Breast epithelium (tissue), 3 donors: Measurements from ENCODE around the gene NBAS.

Experiments
- CTCF ChIP-seq, 3 donors: fragments of 450-650 bp; IDR thresholded peaks; one replicate each; pipeline ENCODE4 v1.5.1; 2016 to 2017; ENCODE audit warnings: antibody characterized with exemption in 3 of 3, mild to moderate bottlenecking in 3 of 3, moderate library complexity in 3 of 3
- POLR2A ChIP-seq: fragments of 450-650 bp; IDR thresholded peaks from one replicate; pipeline ENCODE4 v1.6.1; 2016; ENCODE audit warnings: antibody characterized with exemption, mild to moderate bottlenecking, moderate library complexity

DNA sequence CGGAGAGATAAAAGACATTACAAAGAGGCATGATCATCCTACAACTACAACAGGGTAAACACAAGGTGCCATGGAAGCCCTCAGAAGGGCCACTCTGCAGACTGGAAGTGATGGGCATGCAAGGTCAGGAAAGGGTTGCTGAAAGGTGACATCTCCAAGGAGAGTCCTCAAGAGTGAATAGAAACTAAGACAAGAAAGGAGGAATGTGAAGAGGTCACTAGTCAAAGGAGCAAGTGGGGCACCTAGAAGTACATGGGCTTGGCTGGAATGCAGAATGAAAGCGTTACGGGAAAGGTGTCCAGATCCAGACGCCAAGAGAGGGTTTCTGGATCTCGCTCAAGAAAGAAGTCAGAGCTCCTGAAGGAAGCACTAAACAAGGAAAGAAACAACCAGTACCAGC lies 314.3 kb downstream of the NBAS start:
- TF ChIP-seq POLR2A: no peak
- TF ChIP-seq CTCF (IDR thresholded peaks at IDR 0.05): no peak
